ENCODE measurements around the gene VPS50.

DNA sequence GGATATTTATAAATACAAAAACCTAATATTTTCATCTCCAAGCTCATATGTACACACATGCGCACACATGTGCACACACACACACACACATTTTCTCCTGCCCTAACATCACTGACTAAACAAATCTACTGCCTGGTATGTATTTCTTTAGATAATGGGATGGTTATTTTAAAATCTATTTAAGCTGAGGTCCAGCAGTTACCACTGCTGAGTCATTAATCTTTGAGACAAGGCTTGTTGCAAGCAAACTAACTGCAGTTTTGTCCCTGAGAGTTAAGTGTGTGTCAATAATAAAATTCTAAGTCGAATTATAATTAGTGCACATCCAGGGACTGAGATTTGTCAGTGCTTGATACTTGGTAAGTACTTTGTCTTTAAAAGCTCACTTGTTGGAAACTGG lies 135.1 kb downstream of the VPS50 start:
- TF ChIP-seq GATA2 (IDR thresholded peaks at IDR 0.05; ENCODE audit: low read depth, low read length) (no peak), GATA3 (IDR thresholded peaks at IDR 0.05; ENCODE audit: low read depth, low read length) (no peak)

Measured in SH-SY5Y (cell line).